Measurements from ENCODE around the gene RAD18.

Gene RAD18

GRCh38 chr3:8962226-8962861 is 928 bp downstream of the RAD18 start:
- no peak for DNase-seq

GRCh38 chr3:8959668-8960067 is 3.6 kb downstream of the RAD18 start:
- no peak for DNase-seq

GRCh38 chr3:8954938-8955763 is 8.1 kb downstream of the RAD18 start:
- no peak for DNase-seq

GRCh38 chr3:8953313-8953712 is 10.0 kb downstream of the RAD18 start:
- DNase-seq: no peak

- DNase-seq: no peak
Observed at GRCh38 chr3:8952130-8952529, 11.1 kb downstream of the RAD18 start.

GRCh38 chr3:8945890-8946600 is 17.2 kb downstream of the RAD18 start:
- no peak for DNase-seq

- DNase-seq: no peak
Observed at GRCh38 chr3:8942746-8943488, 20.4 kb downstream of the RAD18 start.

GRCh38 chr3:8942115-8942514 is 21.2 kb downstream of the RAD18 start:
- DNase-seq: no peak

GRCh38 chr3:8938021-8938420 is 25.3 kb downstream of the RAD18 start:
- no peak for DNase-seq

- DNase-seq: no peak
Observed at GRCh38 chr3:8937064-8938020, 25.9 kb downstream of the RAD18 start.

GRCh38 chr3:8932507-8932906 is 30.8 kb downstream of the RAD18 start:
- DNase-seq: no peak

GRCh38 chr3:8931342-8931741 is 31.9 kb downstream of the RAD18 start:
- no peak for DNase-seq

- no peak for DNase-seq
Observed at GRCh38 chr3:8929860-8930259, 33.4 kb downstream of the RAD18 start.

GRCh38 chr3:8914491-8914890 is 48.8 kb downstream of the RAD18 start:
- no peak for DNase-seq

GRCh38 chr3:8911781-8912180 is 51.5 kb downstream of the RAD18 start:
- no peak for DNase-seq

- DNase-seq: no peak
Observed at GRCh38 chr3:8909160-8909559, 54.1 kb downstream of the RAD18 start.

- DNase-seq: no peak
Observed at GRCh38 chr3:8903191-8903590, 60.1 kb downstream of the RAD18 start.

GRCh38 chr3:8900869-8901268 is 62.4 kb downstream of the RAD18 start:
- no peak for DNase-seq

- DNase-seq: no peak
Observed at GRCh38 chr3:8899876-8900460, 63.3 kb downstream of the RAD18 start.

GRCh38 chr3:8895829-8896228 is 67.4 kb downstream of the RAD18 start:
- DNase-seq: no peak

- DNase-seq: no peak
Observed at GRCh38 chr3:8893001-8893400, 70.3 kb downstream of the RAD18 start.

- no peak for DNase-seq
Observed at GRCh38 chr3:8891774-8892173, 71.5 kb downstream of the RAD18 start.

Data from right hindlimb (tissue), 1 donor.